HepG2 (cell line): Measurements from ENCODE around the gene JAGN1. TPM values are rescaled to one million over a fixed set of nuclear protein-coding genes. Genes with fewer than 3 reads are reported as not detected.

ENCODE experiments used
- BORCS8-MEF2B ChIP-seq: sonication (generic); formaldehyde crosslinking; IDR thresholded peaks from 2 replicates; pipeline ENCODE4 v1.8.0; 2022; ENCODE audit warnings: mild to moderate bottlenecking, missing genetic modification reagents
- CREB1 ChIP-seq, 2 experiments: fragments of 450-650 bp in 1 of 2; IDR thresholded peaks; 2 replicates each; pipeline ENCODE4 v1.6.1; 2016 to 2017; ENCODE audit warnings: control low read depth in 1 of 2, mild to moderate bottlenecking in 1 of 2, missing compliant biosample characterization in 1 of 2, missing genetic modification characterization in 1 of 2
- EZH2 ChIP-seq: conservative IDR thresholded peaks from 2 replicates; pipeline ENCODE4 v1.6.1; 2012; ENCODE audit warnings: mild to moderate bottlenecking, low read depth, low read length, moderate library complexity
- FLYWCH1 ChIP-seq: sonication (generic); formaldehyde crosslinking; IDR thresholded peaks from 2 replicates; pipeline ENCODE4 v1.8.1; 2023; ENCODE audit warnings: mild to moderate bottlenecking, missing genetic modification reagents
- FOSL1 ChIP-seq: sonication (generic); formaldehyde crosslinking; IDR thresholded peaks from 2 replicates; pipeline ENCODE4 v1.9.0; 2021; ENCODE audit warnings: missing genetic modification reagents, borderline replicate concordance
- FOXA1 ChIP-seq, 2 experiments: fragments of 450-650 bp in 1 of 2; sonication (generic) in 1 of 2; formaldehyde crosslinking in 1 of 2; IDR thresholded peaks; 2 replicates each; pipeline versions ENCODE4 v1.4.0 to v1.6.1; 2016 to 2020; ENCODE audit warnings: missing genetic modification reagents in 1 of 2
- FOXK1 ChIP-seq: sonication (generic); formaldehyde crosslinking; IDR thresholded peaks from 2 replicates; pipeline ENCODE4 v1.4.0; 2020; ENCODE audit warnings: low read depth, missing genetic modification reagents, borderline replicate concordance
- KDM1A ChIP-seq: IDR thresholded peaks from 2 replicates; pipeline ENCODE4 v1.6.1; 2016; ENCODE audit warnings: missing compliant biosample characterization
- MAX ChIP-seq: IDR thresholded peaks from 2 replicates; pipeline ENCODE4 v1.6.1; 2012; ENCODE audit warnings: inconsistent platforms
- MEF2D ChIP-seq: sonication (generic); formaldehyde crosslinking; IDR thresholded peaks from 2 replicates; pipeline ENCODE4 v1.5.1; 2020; ENCODE audit warnings: mild to moderate bottlenecking, missing genetic modification reagents
- RBM39 ChIP-seq: fragments of 200-400 bp; formaldehyde crosslinking; IDR thresholded peaks from one replicate; pipeline ENCODE4 v1.6.1; 2018; ENCODE audit warnings: antibody characterized with exemption, mild to moderate bottlenecking, low read depth, low read length; ENCODE audit not compliant: poor library complexity, severe bottlenecking
- RXRA ChIP-seq: sonication (generic); formaldehyde crosslinking; IDR thresholded peaks from 2 replicates; pipeline ENCODE4 v1.5.1; 2020; ENCODE audit warnings: missing genetic modification reagents
- ZC3H13 ChIP-seq: sonication (generic); formaldehyde crosslinking; IDR thresholded peaks from 2 replicates; pipeline ENCODE4 v1.8.1; 2023; ENCODE audit warnings: mild to moderate bottlenecking, missing genetic modification reagents, moderate library complexity
- ZNF142 ChIP-seq: sonication (generic); formaldehyde crosslinking; IDR thresholded peaks from 2 replicates; pipeline ENCODE4 v1.4.0; 2020; ENCODE audit warnings: missing genetic modification reagents
- ZNF180 ChIP-seq: sonication (generic); formaldehyde crosslinking; IDR thresholded peaks from 2 replicates; pipeline ENCODE4 v1.4.0; 2020; ENCODE audit warnings: low read depth, missing genetic modification reagents, borderline replicate concordance
- ZNF230 ChIP-seq: sonication (generic); formaldehyde crosslinking; IDR thresholded peaks from 2 replicates; pipeline ENCODE4 v1.4.0; 2020; ENCODE audit warnings: mild to moderate bottlenecking, missing genetic modification reagents
- ZNF235 ChIP-seq: sonication (generic); formaldehyde crosslinking; IDR thresholded peaks from 2 replicates; pipeline ENCODE4 v1.8.1; 2023; ENCODE audit warnings: mild to moderate bottlenecking, missing genetic modification reagents, borderline replicate concordance
- ZNF546 ChIP-seq: sonication (generic); formaldehyde crosslinking; conservative IDR thresholded peaks from 2 replicates; pipeline ENCODE4 v1.8.1; 2023; ENCODE audit warnings: mild to moderate bottlenecking, missing genetic modification reagents
- ZNF570 ChIP-seq: sonication (generic); formaldehyde crosslinking; IDR thresholded peaks from 2 replicates; pipeline ENCODE4 v1.4.0; 2020; ENCODE audit warnings: mild to moderate bottlenecking, missing genetic modification reagents, borderline replicate concordance
- ZSCAN25 ChIP-seq: sonication (generic); formaldehyde crosslinking; IDR thresholded peaks from 2 replicates; pipeline ENCODE4 v1.8.0; 2022; ENCODE audit warnings: mild to moderate bottlenecking, missing genetic modification reagents
- polyA plus RNA-seq, 8 experiments: library from polyadenylated mRNA; depleted of rRNA in 3 of 8; stranded (reverse) in 7 of 8; unstranded in 1 of 8; fragments of >200 nt; fragmentation: Illumina TruSeq in 4 of 8; extraction: Trizol in 4 of 8; gene quantifications; 2 replicates each; pipeline versions ENCODE4 v1.2.1 to v1.2.3, GENCODE V29; 2011 to 2016; ENCODE audit warnings: low read depth in 4 of 8, missing spikeins in 1 of 8, mixed read lengths in 1 of 8; ENCODE audit not compliant: insufficient read depth in 1 of 8
- total RNA-seq, 5 experiments: library from RNA; depleted of rRNA; stranded (reverse); fragments of >200 nt; fragmentation: Illumina TruSeq; extraction: Trizol; gene quantifications; 2 replicates each; pipeline ENCODE4 v1.2.3, GENCODE V29; 2016; ENCODE audit warnings: low read depth in 1 of 5
- TF ChIP-seq, protein P1 (sequence below): sonication (generic); formaldehyde crosslinking; IDR thresholded peaks from 2 replicates; pipeline ENCODE4 v1.4.0; 2020; ENCODE audit warnings: missing genetic modification reagents

The JAGN1 gene
- total and polyA plus RNA-seq, 2 of the 13 experiments (the other 11 are each of a cell fraction or from before 2014, with no cell fraction given): 49.9 to 50.9 TPM

DNA sequence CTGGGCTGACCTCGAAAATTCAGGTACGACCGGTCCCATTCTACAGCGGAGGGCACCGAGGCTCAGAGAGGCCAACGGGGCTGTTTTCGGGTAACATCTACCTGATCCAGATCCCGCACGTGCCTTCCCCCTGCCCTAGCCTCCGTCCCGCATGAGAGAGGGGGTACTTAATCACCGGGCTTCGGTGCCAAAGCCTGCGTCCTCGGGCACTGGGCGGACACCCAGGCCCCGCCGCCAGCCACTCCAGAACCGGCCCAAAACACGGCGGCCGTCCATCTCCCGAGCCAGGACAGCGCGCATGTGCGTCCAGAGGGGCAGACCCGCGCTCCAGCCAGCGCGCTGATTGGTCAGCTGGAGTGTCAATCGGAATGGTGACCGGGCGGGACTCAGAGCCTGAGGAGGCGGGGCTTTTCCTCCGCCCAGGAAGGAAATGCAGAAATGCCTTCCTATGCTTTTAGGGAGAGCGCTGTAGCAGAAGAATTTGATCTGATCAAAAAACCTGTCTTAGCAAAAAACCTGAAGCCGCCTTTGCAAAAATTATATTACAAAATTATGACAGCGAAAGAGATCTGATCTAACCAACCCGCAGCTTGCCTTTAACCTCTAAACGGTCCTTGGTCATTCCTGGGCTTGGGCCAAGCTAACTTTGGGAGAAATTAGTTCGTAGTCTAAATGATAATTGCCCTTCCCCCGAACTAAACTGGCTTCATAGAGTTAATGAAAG is 46.5 kb upstream of the JAGN1 start, which contains the start of gene RPUSD3 (continued):
- TF ChIP-seq FOSL1 (no peak), CREB1 (IDR thresholded peaks at IDR 0.05) (peak; percentile 34; the same call in 1 of the 2 replicates), CREB1 (CRISPR knock-in tag; IDR thresholded peaks at IDR 0.05) (peak; percentile 32; the same call in 1 of the 2 replicates), EZH2 (no peak), ZNF546 (CRISPR knock-in tag) (no peak), FOXK1 (CRISPR knock-in tag) (no peak), RBM39 (no peak), FOXA1 (IDR thresholded peaks at IDR 0.05) (no peak), FOXA1 (CRISPR knock-in tag; IDR thresholded peaks at IDR 0.05) (no peak; the same call in 1 of the 2 replicates), ZNF180 (CRISPR knock-in tag) (no peak), ZSCAN25 (CRISPR knock-in tag) (0 out of 2 replicates have a peak, but pooled peaks have one; percentile 28), ZNF570 (no peak), ZC3H13 (CRISPR knock-in tag) (no peak; the same call in none of the 2 replicates), ZNF142 (CRISPR knock-in tag) (no peak), KDM1A (no peak), ZNF230 (CRISPR knock-in tag) (peak; percentile 39; the same call in 1 of the 2 replicates), ZNF235 (peak; percentile 88; the same call in 1 of the 2 replicates), BORCS8-MEF2B (CRISPR knock-in tag) (peak; percentile 81; the same call in 1 of the 2 replicates), MAX (peak; percentile 76), MEF2D (CRISPR knock-in tag) (peak; percentile 56; the same call in 1 of the 2 replicates), FLYWCH1 (no peak), RXRA (CRISPR knock-in tag) (peak; percentile 42; the same call in 1 of the 2 replicates)
- TF ChIP-seq, protein P1, sequence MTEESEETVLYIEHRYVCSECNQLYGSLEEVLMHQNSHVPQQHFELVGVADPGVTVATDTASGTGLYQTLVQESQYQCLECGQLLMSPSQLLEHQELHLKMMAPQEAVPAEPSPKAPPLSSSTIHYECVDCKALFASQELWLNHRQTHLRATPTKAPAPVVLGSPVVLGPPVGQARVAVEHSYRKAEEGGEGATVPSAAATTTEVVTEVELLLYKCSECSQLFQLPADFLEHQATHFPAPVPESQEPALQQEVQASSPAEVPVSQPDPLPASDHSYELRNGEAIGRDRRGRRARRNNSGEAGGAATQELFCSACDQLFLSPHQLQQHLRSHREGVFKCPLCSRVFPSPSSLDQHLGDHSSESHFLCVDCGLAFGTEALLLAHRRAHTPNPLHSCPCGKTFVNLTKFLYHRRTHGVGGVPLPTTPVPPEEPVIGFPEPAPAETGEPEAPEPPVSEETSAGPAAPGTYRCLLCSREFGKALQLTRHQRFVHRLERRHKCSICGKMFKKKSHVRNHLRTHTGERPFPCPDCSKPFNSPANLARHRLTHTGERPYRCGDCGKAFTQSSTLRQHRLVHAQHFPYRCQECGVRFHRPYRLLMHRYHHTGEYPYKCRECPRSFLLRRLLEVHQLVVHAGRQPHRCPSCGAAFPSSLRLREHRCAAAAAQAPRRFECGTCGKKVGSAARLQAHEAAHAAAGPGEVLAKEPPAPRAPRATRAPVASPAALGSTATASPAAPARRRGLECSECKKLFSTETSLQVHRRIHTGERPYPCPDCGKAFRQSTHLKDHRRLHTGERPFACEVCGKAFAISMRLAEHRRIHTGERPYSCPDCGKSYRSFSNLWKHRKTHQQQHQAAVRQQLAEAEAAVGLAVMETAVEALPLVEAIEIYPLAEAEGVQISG (CRISPR knock-in tag): peak; percentile 56
